Transverse colon (tissue), 4 donors: ENCODE results near the gene FOXL3. TPM values are rescaled to one million over a fixed set of nuclear protein-coding genes. Genes with fewer than 3 reads are reported as not detected.

Experiments used
- DNase-seq: peaks from one replicate; pipeline ENCODE4 v3.0.0-alpha.2; 2019
- H3K27ac ChIP-seq, 4 donors: fragments of 200-600 bp; sonication (generic); 2 replicates each; pipeline ENCODE4 v1.5.1; 2016 to 2018; ENCODE audit warnings: inconsistent platforms in 4 of 4
- H3K27me3 ChIP-seq: fragments of 200-600 bp; sonication (generic); 2 replicates; pipeline ENCODE4 v1.5.1; 2017; ENCODE audit warnings: inconsistent platforms
- H3K36me3 ChIP-seq, 4 donors: fragments of 200-600 bp; sonication (generic); 2 replicates each; pipeline ENCODE4 v1.5.1; 2017 to 2019; ENCODE audit warnings: inconsistent platforms in 4 of 4
- H3K4me1 ChIP-seq, 4 donors: fragments of 200-600 bp; sonication (generic); 2 replicates each; pipeline ENCODE4 v1.5.1; 2017 to 2020; ENCODE audit warnings: inconsistent platforms in 4 of 4
- H3K4me3 ChIP-seq, 4 donors: fragments of 200-600 bp; sonication (generic); 1 replicate in 1 of 4; 2 replicates in 3 of 4; pipeline versions ENCODE4 v1.5.1 to v1.6.1; 2017 to 2019; ENCODE audit warnings: inconsistent platforms in 4 of 4
- H3K9me3 ChIP-seq, 2 donors: fragments of 200-600 bp; sonication (generic); 2 replicates each; pipeline ENCODE4 v1.5.1; 2017 to 2019; ENCODE audit warnings: inconsistent platforms in 2 of 2
- EP300 ChIP-seq: sonication (generic); formaldehyde crosslinking; IDR thresholded peaks from one replicate; pipeline ENCODE4 v1.6.1; 2017; ENCODE audit warnings: antibody characterized with exemption, low read depth
- POLR2A ChIP-seq: fragments of 450-650 bp; IDR thresholded peaks from one replicate; pipeline ENCODE4 v1.6.1; 2016; ENCODE audit warnings: antibody characterized with exemption, mild to moderate bottlenecking, moderate library complexity
- POLR2AphosphoS5 ChIP-seq, 3 donors: sonication (generic); formaldehyde crosslinking; IDR thresholded peaks; one replicate each; pipeline ENCODE4 v1.6.1; 2016; ENCODE audit warnings: antibody characterized with exemption in 3 of 3
- WGBS, 2 donors: methylation state at CpG; one replicate each; pipeline ENCODE4 v1.1.5; 2018; ENCODE audit warnings: low coverage in 1 of 2; 5-methylcytosine and 5-hydroxymethylcytosine counted together
- in situ Hi-C, 4 donors: fragments of 200-750 bp; cut with MboI; loops; one replicate each; pipeline versions ENCODE4 v1.15.0 to v1.15.1; 2017; ENCODE audit warnings: low sequenced_read_pairs in 3 of 4, low pct_ligation_motif_present in 1 of 4, low pct_unique_long_range_greater_than_20kb in 1 of 4
- intact Hi-C: fragments of 100-400 bp; cut with DNase I; formaldehyde crosslinking; loops from one replicate; pipeline ENCODE4 v1.15.1; 2023; ENCODE audit warnings: low total_unique reads
- total RNA-seq, 4 donors: library from RNA; depleted of rRNA; stranded (reverse); fragments of >200 nt; gene quantifications; one replicate each; pipeline ENCODE4 v1.1.0, GENCODE V29; 2016
- TF ChIP-seq, protein P1 (sequence below), 5 experiments: fragments of 200-600 bp in 3 of 5; fragments of 450-650 bp in 2 of 5; sonication (generic) in 3 of 5; IDR thresholded peaks; 1 replicate in 2 of 5; 2 replicates in 3 of 5; pipeline ENCODE4 v1.5.1; 2016 to 2017; ENCODE audit warnings: antibody characterized with exemption in 5 of 5, inconsistent platforms in 3 of 5, mild to moderate bottlenecking in 2 of 5, moderate library complexity in 1 of 5

The FOXL3 gene
- total RNA-seq, 4 donors from 2014 or later, result not detected

GRCh38 chr7:284762-285722, 4.9 kb upstream of the FOXL3 start:
- TF ChIP-seq POLR2AphosphoS5 (IDR thresholded peaks at IDR 0.05) (peak in 2 of 3 donors; percentile 46 to 59), EP300 (no peak), POLR2A (peak; percentile 61)
- TF ChIP-seq, protein P1, sequence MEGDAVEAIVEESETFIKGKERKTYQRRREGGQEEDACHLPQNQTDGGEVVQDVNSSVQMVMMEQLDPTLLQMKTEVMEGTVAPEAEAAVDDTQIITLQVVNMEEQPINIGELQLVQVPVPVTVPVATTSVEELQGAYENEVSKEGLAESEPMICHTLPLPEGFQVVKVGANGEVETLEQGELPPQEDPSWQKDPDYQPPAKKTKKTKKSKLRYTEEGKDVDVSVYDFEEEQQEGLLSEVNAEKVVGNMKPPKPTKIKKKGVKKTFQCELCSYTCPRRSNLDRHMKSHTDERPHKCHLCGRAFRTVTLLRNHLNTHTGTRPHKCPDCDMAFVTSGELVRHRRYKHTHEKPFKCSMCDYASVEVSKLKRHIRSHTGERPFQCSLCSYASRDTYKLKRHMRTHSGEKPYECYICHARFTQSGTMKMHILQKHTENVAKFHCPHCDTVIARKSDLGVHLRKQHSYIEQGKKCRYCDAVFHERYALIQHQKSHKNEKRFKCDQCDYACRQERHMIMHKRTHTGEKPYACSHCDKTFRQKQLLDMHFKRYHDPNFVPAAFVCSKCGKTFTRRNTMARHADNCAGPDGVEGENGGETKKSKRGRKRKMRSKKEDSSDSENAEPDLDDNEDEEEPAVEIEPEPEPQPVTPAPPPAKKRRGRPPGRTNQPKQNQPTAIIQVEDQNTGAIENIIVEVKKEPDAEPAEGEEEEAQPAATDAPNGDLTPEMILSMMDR (IDR thresholded peaks at IDR 0.05), result peak in 1 of 5 experiments; percentile 28
- WGBS, 2 donors, result 42 to 67% methylated on average over 10 to 37 of the region's 37 CpGs
- Histone ChIP-seq H3K36me3 (no peaks in the 10 kb centered on the region), H3K4me3 (peak overlapping the region in 2 of 4 donors; percentile 1 to 30), H3K27me3 (peaks cover 26% of the 10 kb centered on the region), H3K27ac (peak overlapping the region; percentile 77 to 90 (median 84)), H3K4me1 (peaks cover 6 to 28% (median 13%) of the 10 kb centered on the region in 4 donors), H3K9me3 (no peaks in the 10 kb centered on the region)
- in situ Hi-C loops, result no loop called here
- peak; percentile 75 for DNase-seq
- intact Hi-C loops, result no loop called here

- TF ChIP-seq EP300, result no peak
- TF ChIP-seq POLR2A, result no peak
- TF ChIP-seq POLR2AphosphoS5 (IDR thresholded peaks at IDR 0.05), result no peak
- TF ChIP-seq, protein P1 (IDR thresholded peaks at IDR 0.05), result no peak
- WGBS, 2 donors, result 17 to 48% methylated on average over 1 to 16 of the region's 16 CpGs
- intact Hi-C loops, result no loop called here
- in situ Hi-C loops, result no loop called here
- Histone ChIP-seq H3K27me3 (peaks cover 33% of the 10 kb centered on the region), H3K36me3 (no peaks in the 10 kb centered on the region), H3K27ac (peak overlapping the region; percentile 77 to 90 (median 84)), H3K4me1 (peaks cover 9 to 35% (median 16%) of the 10 kb centered on the region in 4 donors), H3K4me3 (no peak overlapping the region), H3K9me3 (no peaks in the 10 kb centered on the region)
- peak; percentile 42 for DNase-seq
Measured at GRCh38 chr7:285731-286130, 4.2 kb upstream of the FOXL3 start.

DNA sequence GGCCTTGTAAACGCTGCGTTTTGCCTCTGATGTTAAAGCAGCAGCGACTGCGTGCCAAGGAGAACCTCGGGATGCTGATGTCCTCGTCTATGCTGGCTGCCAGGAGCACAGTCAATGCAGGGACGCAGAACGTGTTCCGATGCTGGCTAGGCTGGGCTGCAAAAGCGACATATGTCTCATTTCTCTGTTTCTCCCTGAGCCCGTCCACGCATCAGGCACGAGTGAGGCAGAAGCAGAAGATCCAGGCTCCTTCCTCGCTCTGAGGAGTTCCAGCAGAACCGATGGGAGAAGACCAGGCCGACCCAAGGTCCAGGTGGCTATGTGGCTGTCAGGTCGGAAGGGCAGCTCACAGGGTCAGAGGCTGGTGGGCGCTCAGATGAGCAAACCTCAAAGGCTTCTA, 3.7 kb upstream of the FOXL3 start:
- DNase-seq, result no peak
- Histone ChIP-seq H3K27ac (peak overlapping the region; percentile 77 to 90 (median 84)), H3K36me3 (no peaks in the 10 kb centered on the region), H3K9me3 (no peaks in the 10 kb centered on the region), H3K4me3 (no peak overlapping the region), H3K4me1 (peaks cover 9 to 37% (median 17%) of the 10 kb centered on the region in 4 donors), H3K27me3 (peaks cover 39% of the 10 kb centered on the region)
- intact Hi-C loops, result no loop called here
- in situ Hi-C loops, result no loop called here
- WGBS, 2 donors, result 88 to 100% methylated on average over 1 to 18 of the region's 18 CpGs
- TF ChIP-seq POLR2AphosphoS5 (IDR thresholded peaks at IDR 0.05), result no peak
- TF ChIP-seq, protein P1 (IDR thresholded peaks at IDR 0.05), result no peak
- no peak for TF ChIP-seq POLR2A
- TF ChIP-seq EP300, result no peak

GRCh38 chr7:288671-289101, 1.3 kb upstream of the FOXL3 start:
- Histone ChIP-seq H3K27ac (no peak overlapping the region), H3K36me3 (no peaks in the 10 kb centered on the region), H3K9me3 (no peaks in the 10 kb centered on the region), H3K27me3 (peaks cover 61% of the 10 kb centered on the region), H3K4me3 (no peak overlapping the region), H3K4me1 (peaks cover 9 to 37% (median 17%) of the 10 kb centered on the region in 4 donors)
- WGBS, 2 donors, result 40 to 86% methylated on average over 3 to 14 of the region's 14 CpGs
- no peak for DNase-seq
- intact Hi-C loops (no loop called here), in situ Hi-C loops (no loop called here)
- TF ChIP-seq, protein P1 (IDR thresholded peaks at IDR 0.05), result no peak
- no peak for TF ChIP-seq POLR2A
- no peak for TF ChIP-seq POLR2AphosphoS5 (IDR thresholded peaks at IDR 0.05)
- no peak for TF ChIP-seq EP300
